G401.6 (cell line): Measurements from ENCODE around the gene EPHA1.

Source experiments
- FAIRE-seq: peaks from 2 replicates; lab custom pipeline; 2012; peaks lifted over from hg19 to GRCh38; lab: Jason Lieb, UNC

The EPHA1 gene

GRCh38 chr7:143408686-143409561 lies at the start of gene EPHA1:
Gene EPHA1 (minus strand): TSS chr7:143408856. CDS start chr7:143408805, 51 bp downstream.
- FAIRE-seq: no peak

GRCh38 chr7:143458263-143458662 lies 49.6 kb upstream of the EPHA1 start:
- no peak for FAIRE-seq

GRCh38 chr7:143456992-143457793 lies 48.5 kb upstream of the EPHA1 start:
- no peak for FAIRE-seq

GRCh38 chr7:143455942-143456341 lies 47.3 kb upstream of the EPHA1 start:
- FAIRE-seq: no peak

GRCh38 chr7:143455491-143455890 lies 46.8 kb upstream of the EPHA1 start:
- FAIRE-seq: no peak

- FAIRE-seq: no peak
These were observed 45.5 kb upstream of the EPHA1 start for GRCh38 chr7:143454091-143454680.

- FAIRE-seq: no peak
These were observed 43.8 kb upstream of the EPHA1 start for GRCh38 chr7:143452495-143452894.

- no peak for FAIRE-seq
These were observed 43.1 kb upstream of the EPHA1 start for GRCh38 chr7:143451746-143452145.

GRCh38 chr7:143451122-143451521 lies 42.5 kb upstream of the EPHA1 start:
- no peak for FAIRE-seq

GRCh38 chr7:143449793-143450192 lies 41.1 kb upstream of the EPHA1 start:
- FAIRE-seq: no peak

- no peak for FAIRE-seq
These were observed 39.8 kb upstream of the EPHA1 start for GRCh38 chr7:143448429-143448828.

- no peak for FAIRE-seq
These were observed 38.8 kb upstream of the EPHA1 start for GRCh38 chr7:143447466-143447865.

- no peak for FAIRE-seq
These were observed 36.1 kb upstream of the EPHA1 start for GRCh38 chr7:143444785-143445184.

- FAIRE-seq: no peak
These were observed 35.6 kb upstream of the EPHA1 start for GRCh38 chr7:143444063-143444782.

GRCh38 chr7:143443153-143443552 lies 34.5 kb upstream of the EPHA1 start, which contains the start of gene TAS2R60:
Gene TAS2R60 (plus strand): TSS chr7:143443453. CDS start chr7:143443453, 0 bp downstream.
- no peak for FAIRE-seq

- no peak for FAIRE-seq
These were observed 31.2 kb upstream of the EPHA1 start for GRCh38 chr7:143439866-143440265.

GRCh38 chr7:143437578-143437977 lies 28.9 kb upstream of the EPHA1 start:
- FAIRE-seq: no peak

GRCh38 chr7:143436325-143436946 lies 27.8 kb upstream of the EPHA1 start:
- no peak for FAIRE-seq

- no peak for FAIRE-seq
These were observed 26.6 kb upstream of the EPHA1 start for GRCh38 chr7:143435266-143435665.

- no peak for FAIRE-seq
These were observed 26.0 kb upstream of the EPHA1 start for GRCh38 chr7:143434660-143435059.

GRCh38 chr7:143433759-143434158 lies 25.1 kb upstream of the EPHA1 start:
- no peak for FAIRE-seq

- FAIRE-seq: no peak
These were observed 22.5 kb upstream of the EPHA1 start for GRCh38 chr7:143431109-143431508.
